ENCODE measurements around the gene KIF1A. TPM values are rescaled to one million over a fixed set of nuclear protein-coding genes. Genes with fewer than 3 reads are reported as not detected.

KIF1A gene
- total and polyA plus RNA-seq, 10 of the 15 experiments (the other 5 are each of a cell fraction or from before 2014, with no cell fraction given) = 0.04 to 0.95 (median 0.06) TPM; not detected in 5

DNA sequence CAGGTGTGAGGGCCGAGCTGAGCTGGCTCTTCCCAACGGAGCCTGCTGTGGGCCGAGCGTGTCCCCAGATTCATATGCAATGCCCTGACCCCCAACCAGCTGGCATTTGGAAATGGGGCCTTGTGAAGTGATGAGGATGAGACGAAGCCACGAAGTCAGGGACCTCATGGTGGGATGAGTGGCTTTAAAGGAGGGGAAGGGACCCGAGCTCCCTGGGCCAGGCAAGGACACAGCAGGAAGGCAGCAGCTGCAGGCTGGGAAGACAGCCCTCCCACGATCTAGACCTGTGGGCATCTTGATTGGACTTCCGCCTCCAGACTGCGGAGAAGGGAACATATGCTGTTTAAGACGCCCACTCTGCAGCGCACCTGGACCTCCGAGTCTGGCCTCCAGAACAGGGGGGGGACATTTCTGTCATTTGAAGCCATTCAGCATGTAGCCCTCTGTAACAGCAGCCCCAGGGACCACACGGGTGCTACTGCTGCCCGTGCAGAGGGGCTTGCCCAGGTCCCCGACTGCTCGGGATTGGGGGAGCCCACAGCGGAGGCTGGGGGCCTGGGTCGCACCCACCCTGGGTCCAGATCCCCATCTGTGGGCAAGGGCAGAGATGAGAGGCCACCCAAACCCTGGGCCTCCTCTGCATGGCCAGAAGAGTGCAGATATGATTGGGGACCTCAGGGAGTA lies 27.2 kb downstream of the KIF1A start:
- Histone ChIP-seq H3K79me2 (ENCODE audit: control insufficient read depth, insufficient read depth, low read length) (no peaks in the 10 kb centered on the region), H3K4me3 (no peak overlapping the region), H3K9me3 (replicated peaks; ENCODE audit: control insufficient read depth, insufficient read depth, low read length) (no peaks in the 10 kb centered on the region), H3K9ac (ENCODE audit: control insufficient read depth, insufficient read depth, low read length) (no peak overlapping the region), H3K27ac (ENCODE audit: control insufficient read depth, insufficient read depth) (no peak overlapping the region), H4K20me1 (ENCODE audit: control insufficient read depth, insufficient read depth) (no peaks in the 10 kb centered on the region), H3K36me3 (ENCODE audit: control insufficient read depth in 2 of 2, insufficient read depth in 2 of 2, low read length in 1 of 2) (no peaks in the 10 kb centered on the region), H3K4me2 (ENCODE audit: control insufficient read depth, insufficient read depth) (no peak overlapping the region), H2AFZ (ENCODE audit: control insufficient read depth, low read depth, low read length) (no peak overlapping the region), H3K4me1 (ENCODE audit: control insufficient read depth, insufficient read depth, low read length) (peaks cover 4% of the 10 kb centered on the region; the same call in 1 of the 2 replicates), H3K27me3 (replicated peaks in 1 of 2; ENCODE audit: control insufficient read depth in 2 of 2, insufficient read depth in 2 of 2, low read length in 1 of 2) (0 out of 4 replicates have a peak, but pooled peaks cover 0 to 1% of the 10 kb centered on the region in 2 experiments)
- in situ Hi-C loops (cut with MboI) (no loop called here), intact Hi-C loops (cut with micrococcal nuclease; ENCODE audit: unreplicated experiment) (no loop called here)
- no peak for FAIRE-seq
- RAD21 ChIA-PET (ENCODE audit: unreplicated experiment) = no interaction called here
- no TSS peak for BruUV-seq (replicated peaks)
- POLR2A ChIA-PET = no interaction called here
- CTCF ChIA-PET = no interaction called here
- no peak for DNase-seq (ENCODE audit: low read depth, low spot score)
- SMC1A ChIA-PET (ENCODE audit: uncharacterized antibody, unreplicated experiment) = no interaction called here
- no peak for ATAC-seq
- WGBS (ENCODE audit: insufficient coverage, insufficient replicate concordance, low lambda C conversion rate, missing lambda C conversion rate) = 40% methylated on average over 19 of the region's 19 CpGs
- TF ChIP-seq PAX5 (IDR thresholded peaks at IDR 0.05; ENCODE audit: borderline replicate concordance, low read depth, low read length) (no peak), CEBPB (IDR thresholded peaks at IDR 0.05; ENCODE audit: borderline replicate concordance in 1 of 2, low read depth in 2 of 2, low read length in 2 of 2) (no peak), NFXL1 (IDR thresholded peaks at IDR 0.05; ENCODE audit: borderline replicate concordance) (no peak), IKZF1 (conservative IDR thresholded peaks at IDR 0.05) (no peak), NFIC (IDR thresholded peaks at IDR 0.05; ENCODE audit: low read depth, low read length) (no peak), CBFB (IDR thresholded peaks at IDR 0.05; ENCODE audit: low read depth) (no peak), KLF5 (IDR thresholded peaks at IDR 0.05; ENCODE audit: partially characterized antibody) (no peak), SMAD5 (IDR thresholded peaks at IDR 0.05; ENCODE audit: low read depth) (no peak), MEF2A (IDR thresholded peaks at IDR 0.05; ENCODE audit: insufficient read depth, low read depth, low read length) (no peak), SIX5 (IDR thresholded peaks at IDR 0.05; ENCODE audit: low read depth, low read length, severe bottlenecking) (no peak), USF2 (IDR thresholded peaks at IDR 0.05; ENCODE audit: borderline replicate concordance, low read depth, low read length) (no peak)
- TF ChIP-seq, protein P1, sequence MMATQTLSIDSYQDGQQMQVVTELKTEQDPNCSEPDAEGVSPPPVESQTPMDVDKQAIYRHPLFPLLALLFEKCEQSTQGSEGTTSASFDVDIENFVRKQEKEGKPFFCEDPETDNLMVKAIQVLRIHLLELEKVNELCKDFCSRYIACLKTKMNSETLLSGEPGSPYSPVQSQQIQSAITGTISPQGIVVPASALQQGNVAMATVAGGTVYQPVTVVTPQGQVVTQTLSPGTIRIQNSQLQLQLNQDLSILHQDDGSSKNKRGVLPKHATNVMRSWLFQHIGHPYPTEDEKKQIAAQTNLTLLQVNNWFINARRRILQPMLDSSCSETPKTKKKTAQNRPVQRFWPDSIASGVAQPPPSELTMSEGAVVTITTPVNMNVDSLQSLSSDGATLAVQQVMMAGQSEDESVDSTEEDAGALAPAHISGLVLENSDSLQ (IDR thresholded peaks at IDR 0.05) = no peak
- TF ChIP-seq, protein P2, sequence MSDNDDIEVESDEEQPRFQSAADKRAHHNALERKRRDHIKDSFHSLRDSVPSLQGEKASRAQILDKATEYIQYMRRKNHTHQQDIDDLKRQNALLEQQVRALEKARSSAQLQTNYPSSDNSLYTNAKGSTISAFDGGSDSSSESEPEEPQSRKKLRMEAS (IDR thresholded peaks at IDR 0.05; ENCODE audit: low read depth, low read length) = no peak
